ENCODE measurements around the gene CCL16. TPM values are rescaled to one million over a fixed set of nuclear protein-coding genes. Genes with fewer than 3 reads are reported as not detected.

The CCL16 gene
- total RNA-seq, 1 experiment from 2014 or later: not detected

DNA sequence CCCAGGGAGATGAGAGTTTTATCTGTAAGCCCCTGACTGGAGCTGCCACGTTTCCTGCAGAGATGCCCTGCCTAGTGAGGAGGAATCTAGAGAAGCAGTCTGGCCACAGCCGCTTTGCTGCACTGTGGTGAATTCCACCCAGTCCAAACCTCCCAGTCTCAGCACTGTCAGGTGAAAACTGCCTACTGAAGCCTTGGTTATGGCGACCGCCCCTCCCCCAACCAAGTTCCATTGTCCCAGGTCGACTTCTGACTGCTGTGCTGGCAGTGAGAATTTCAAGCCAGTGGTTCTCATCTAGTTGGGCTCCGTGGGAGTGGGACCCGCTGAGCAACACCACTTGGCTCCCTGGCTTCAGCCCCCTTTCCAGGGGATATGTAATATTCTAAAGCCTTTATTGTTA lies 27.6 kb downstream of the CCL16 start:
- H3K4me3 Mint-ChIP-seq (ENCODE audit: unreplicated experiment): no peak overlapping the region
- ChIA-PET CTCF (no interaction called here), POLR2A (no interaction called here)
- Histone ChIP-seq H3K27me3 (replicated peaks; ENCODE audit: control insufficient read depth, insufficient read depth, low read length) (no peaks in the 10 kb centered on the region), H3K9me3 (no peaks in the 10 kb centered on the region), H3K4me1 (no peaks in the 10 kb centered on the region), H3K36me3 (ENCODE audit: control insufficient read depth, insufficient read depth, low read length) (no peaks in the 10 kb centered on the region), H3K4me3 (ENCODE audit: low read depth, low read length) (no peak overlapping the region)
- DNase-seq: no peak
- intact Hi-C loops (cut with micrococcal nuclease; ENCODE audit: unreplicated experiment): no loop called here
- no peaks in the 10 kb centered on the region for H3K36me3 Mint-ChIP-seq (ENCODE audit: insufficient read depth, unreplicated experiment)
- no peaks in the 10 kb centered on the region for H3K9me3 Mint-ChIP-seq (ENCODE audit: unreplicated experiment)
- no peaks in the 10 kb centered on the region for H3K4me1 Mint-ChIP-seq (ENCODE audit: low read depth, unreplicated experiment)
- H3K27ac Mint-ChIP-seq (ENCODE audit: unreplicated experiment): no peak overlapping the region
- TF ChIP-seq, protein P1, sequence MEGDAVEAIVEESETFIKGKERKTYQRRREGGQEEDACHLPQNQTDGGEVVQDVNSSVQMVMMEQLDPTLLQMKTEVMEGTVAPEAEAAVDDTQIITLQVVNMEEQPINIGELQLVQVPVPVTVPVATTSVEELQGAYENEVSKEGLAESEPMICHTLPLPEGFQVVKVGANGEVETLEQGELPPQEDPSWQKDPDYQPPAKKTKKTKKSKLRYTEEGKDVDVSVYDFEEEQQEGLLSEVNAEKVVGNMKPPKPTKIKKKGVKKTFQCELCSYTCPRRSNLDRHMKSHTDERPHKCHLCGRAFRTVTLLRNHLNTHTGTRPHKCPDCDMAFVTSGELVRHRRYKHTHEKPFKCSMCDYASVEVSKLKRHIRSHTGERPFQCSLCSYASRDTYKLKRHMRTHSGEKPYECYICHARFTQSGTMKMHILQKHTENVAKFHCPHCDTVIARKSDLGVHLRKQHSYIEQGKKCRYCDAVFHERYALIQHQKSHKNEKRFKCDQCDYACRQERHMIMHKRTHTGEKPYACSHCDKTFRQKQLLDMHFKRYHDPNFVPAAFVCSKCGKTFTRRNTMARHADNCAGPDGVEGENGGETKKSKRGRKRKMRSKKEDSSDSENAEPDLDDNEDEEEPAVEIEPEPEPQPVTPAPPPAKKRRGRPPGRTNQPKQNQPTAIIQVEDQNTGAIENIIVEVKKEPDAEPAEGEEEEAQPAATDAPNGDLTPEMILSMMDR (IDR thresholded peaks at IDR 0.05; ENCODE audit: insufficient read depth in 1 of 2, low read depth in 1 of 2, low read length in 1 of 2, severe bottlenecking in 1 of 2, unreplicated experiment in 1 of 2): no peak
- BruUV-seq (replicated peaks): no TSS peak
- peaks cover 7% of the 10 kb centered on the region for H3K27me3 Mint-ChIP-seq (ENCODE audit: insufficient read depth, unreplicated experiment)

DNA sequence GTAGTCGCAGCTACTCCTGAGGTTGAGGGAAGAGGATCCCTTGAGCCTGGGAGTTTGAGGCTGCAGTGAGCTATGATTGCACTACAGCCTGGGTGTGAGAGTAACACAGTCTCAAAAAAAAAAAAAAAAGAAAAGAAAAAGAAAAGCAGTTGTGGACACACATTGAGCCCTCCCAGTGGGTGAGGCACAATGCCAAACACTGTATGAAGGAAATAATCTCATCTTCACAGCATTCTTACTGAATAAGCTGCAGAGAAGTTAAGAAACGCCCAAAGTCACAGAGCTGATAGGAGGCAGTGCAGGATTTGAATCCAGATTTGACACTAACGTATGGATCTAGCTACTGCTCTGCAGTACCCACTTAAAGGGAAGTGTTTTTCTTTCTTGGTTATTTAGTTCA lies 31.9 kb downstream of the CCL16 start:
- CTCF ChIA-PET: interaction anchor here (0.7 to 1.8 kb wide), 3 partner anchors 20 to 1225 kb away, joined by 3 to 14 read pairs (median 5); no protein-coding TSS in a partner anchor
- no TSS peak for BruUV-seq (replicated peaks)
- Histone ChIP-seq H3K4me3 (ENCODE audit: low read depth, low read length) (no peak overlapping the region), H3K4me1 (no peaks in the 10 kb centered on the region; the same call in 1 of the 2 replicates), H3K27me3 (replicated peaks; ENCODE audit: control insufficient read depth, insufficient read depth, low read length) (no peaks in the 10 kb centered on the region), H3K36me3 (ENCODE audit: control insufficient read depth, insufficient read depth, low read length) (no peaks in the 10 kb centered on the region), H3K9me3 (no peaks in the 10 kb centered on the region)
- POLR2A ChIA-PET: no interaction called here
- Mint-ChIP-seq H3K4me3 (ENCODE audit: unreplicated experiment) (no peak overlapping the region), H3K27ac (ENCODE audit: unreplicated experiment) (no peak overlapping the region), H3K4me1 (ENCODE audit: low read depth, unreplicated experiment) (no peaks in the 10 kb centered on the region), H3K9me3 (ENCODE audit: unreplicated experiment) (no peaks in the 10 kb centered on the region), H3K27me3 (ENCODE audit: insufficient read depth, unreplicated experiment) (no peaks in the 10 kb centered on the region), H3K36me3 (ENCODE audit: insufficient read depth, unreplicated experiment) (no peaks in the 10 kb centered on the region)
- no peak for DNase-seq
- TF ChIP-seq, protein P1 (IDR thresholded peaks at IDR 0.05; ENCODE audit: insufficient read depth in 1 of 2, low read depth in 1 of 2, low read length in 1 of 2, severe bottlenecking in 1 of 2, unreplicated experiment in 1 of 2): no peak
- intact Hi-C loops (cut with micrococcal nuclease; ENCODE audit: unreplicated experiment): loop anchor here (5.0 kb wide), 1 partner anchor 198 kb away; no protein-coding TSS in a partner anchor

DNA sequence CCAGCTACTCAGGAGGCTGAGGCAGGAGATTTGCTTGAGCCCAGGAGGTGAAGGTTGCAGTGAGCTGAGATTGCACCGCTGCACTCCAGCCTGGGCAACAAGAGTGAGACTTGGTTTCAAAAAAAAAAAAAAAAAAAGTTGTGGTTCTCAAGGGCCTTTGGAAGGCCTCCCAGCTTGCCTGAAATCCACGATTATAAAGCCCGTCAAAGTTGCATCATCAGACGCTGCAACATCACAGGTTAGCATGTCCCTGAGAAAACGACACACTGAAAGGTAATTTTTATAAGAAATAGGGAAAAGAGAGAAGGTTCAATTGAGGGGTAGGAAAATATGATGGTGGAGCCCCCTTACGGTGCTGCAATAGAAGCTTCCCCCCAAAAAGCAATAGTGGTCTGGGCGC lies 33.2 kb downstream of the CCL16 start:
- Mint-ChIP-seq H3K4me3 (ENCODE audit: unreplicated experiment) (no peak overlapping the region), H3K27me3 (ENCODE audit: insufficient read depth, unreplicated experiment) (no peaks in the 10 kb centered on the region), H3K36me3 (ENCODE audit: insufficient read depth, unreplicated experiment) (no peaks in the 10 kb centered on the region), H3K9me3 (ENCODE audit: unreplicated experiment) (no peaks in the 10 kb centered on the region), H3K4me1 (ENCODE audit: low read depth, unreplicated experiment) (no peaks in the 10 kb centered on the region), H3K27ac (ENCODE audit: unreplicated experiment) (no peak overlapping the region)
- POLR2A ChIA-PET: no interaction called here
- CTCF ChIA-PET: interaction anchor here (1.8 kb wide), 1 partner anchor 21 kb away, joined by 14 read pairs; no protein-coding TSS in a partner anchor
- TF ChIP-seq, protein P1 (IDR thresholded peaks at IDR 0.05; ENCODE audit: insufficient read depth in 1 of 2, low read depth in 1 of 2, low read length in 1 of 2, severe bottlenecking in 1 of 2, unreplicated experiment in 1 of 2): no peak
- Histone ChIP-seq H3K4me1 (peaks cover 4% of the 10 kb centered on the region), H3K4me3 (ENCODE audit: low read depth, low read length) (no peak overlapping the region), H3K36me3 (ENCODE audit: control insufficient read depth, insufficient read depth, low read length) (no peaks in the 10 kb centered on the region), H3K9me3 (no peaks in the 10 kb centered on the region), H3K27me3 (replicated peaks; ENCODE audit: control insufficient read depth, insufficient read depth, low read length) (no peaks in the 10 kb centered on the region)
- no TSS peak for BruUV-seq (replicated peaks)
- intact Hi-C loops (cut with micrococcal nuclease; ENCODE audit: unreplicated experiment): loop anchor here (5.0 kb wide), 1 partner anchor 199 kb away; no protein-coding TSS in a partner anchor
- no peak for DNase-seq
